Astrocyte (in vitro differentiated cells and primary cell): ENCODE results near the gene PATL2.

Source experiments
- EZH2 ChIP-seq: IDR thresholded peaks from 2 replicates; pipeline ENCODE4 v1.6.1; 2012; ENCODE audit warnings: mild to moderate bottlenecking, low read length, inconsistent platforms; ENCODE audit not compliant: insufficient read depth
- TF ChIP-seq, protein P1 (sequence below): IDR thresholded peaks from 2 replicates; pipeline ENCODE4 v1.5.1; 2011; ENCODE audit warnings: low read depth, mild to moderate bottlenecking, inconsistent platforms, low read length, moderate library complexity; ENCODE audit not compliant: insufficient read depth

DNA sequence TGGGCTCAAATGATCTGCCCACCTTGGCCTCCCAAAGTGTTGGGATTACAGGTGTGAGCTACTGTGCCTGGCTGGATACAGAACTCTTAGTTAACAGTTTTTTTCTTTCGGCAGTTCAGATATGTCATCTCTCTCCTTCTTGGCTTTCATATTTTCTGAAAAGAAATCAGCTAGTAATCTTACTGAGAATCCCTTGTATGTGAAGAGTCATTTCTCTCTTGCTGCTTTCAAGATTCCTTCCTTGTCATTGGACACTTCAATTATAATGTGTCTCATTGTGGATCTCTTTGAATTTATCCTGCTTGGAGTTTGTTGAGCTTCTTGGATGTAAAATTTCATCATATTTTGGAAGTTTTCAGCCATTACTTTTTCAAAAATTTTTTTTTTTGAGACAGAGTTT is 42.2 kb upstream of the PATL2 start:
- TF ChIP-seq, protein P1, sequence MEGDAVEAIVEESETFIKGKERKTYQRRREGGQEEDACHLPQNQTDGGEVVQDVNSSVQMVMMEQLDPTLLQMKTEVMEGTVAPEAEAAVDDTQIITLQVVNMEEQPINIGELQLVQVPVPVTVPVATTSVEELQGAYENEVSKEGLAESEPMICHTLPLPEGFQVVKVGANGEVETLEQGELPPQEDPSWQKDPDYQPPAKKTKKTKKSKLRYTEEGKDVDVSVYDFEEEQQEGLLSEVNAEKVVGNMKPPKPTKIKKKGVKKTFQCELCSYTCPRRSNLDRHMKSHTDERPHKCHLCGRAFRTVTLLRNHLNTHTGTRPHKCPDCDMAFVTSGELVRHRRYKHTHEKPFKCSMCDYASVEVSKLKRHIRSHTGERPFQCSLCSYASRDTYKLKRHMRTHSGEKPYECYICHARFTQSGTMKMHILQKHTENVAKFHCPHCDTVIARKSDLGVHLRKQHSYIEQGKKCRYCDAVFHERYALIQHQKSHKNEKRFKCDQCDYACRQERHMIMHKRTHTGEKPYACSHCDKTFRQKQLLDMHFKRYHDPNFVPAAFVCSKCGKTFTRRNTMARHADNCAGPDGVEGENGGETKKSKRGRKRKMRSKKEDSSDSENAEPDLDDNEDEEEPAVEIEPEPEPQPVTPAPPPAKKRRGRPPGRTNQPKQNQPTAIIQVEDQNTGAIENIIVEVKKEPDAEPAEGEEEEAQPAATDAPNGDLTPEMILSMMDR: no peak
- TF ChIP-seq EZH2: no peak
